ENCODE results near the gene MCMBP.
"Not testable (repeated sequence)": the region's sequence is repeated elsewhere in the genome, so short reads cannot be mapped to it uniquely, and the experiment has no call there.

Gene MCMBP

DNA sequence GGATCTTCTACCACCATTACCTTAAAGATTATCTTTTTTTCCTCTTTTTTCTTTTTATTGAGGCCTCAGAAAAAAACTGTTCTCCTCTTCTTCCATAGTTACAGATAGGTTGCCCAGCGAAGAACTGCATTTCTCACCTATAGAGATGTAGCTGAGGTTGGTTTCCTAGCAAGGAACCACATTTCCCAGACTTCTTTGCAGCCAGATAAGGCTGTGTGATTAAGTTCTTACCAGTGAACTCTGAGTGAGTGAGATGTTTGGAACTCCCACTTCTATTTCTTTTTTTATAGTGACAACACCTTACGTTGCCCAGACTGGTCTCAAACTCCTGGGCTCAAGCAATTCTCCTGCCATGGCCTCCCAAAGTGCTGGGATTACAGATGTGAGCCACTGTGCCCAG, 5.9 kb upstream of the MCMBP start:
- DNase-seq (ENCODE audit: low read depth), result no peak

DNA sequence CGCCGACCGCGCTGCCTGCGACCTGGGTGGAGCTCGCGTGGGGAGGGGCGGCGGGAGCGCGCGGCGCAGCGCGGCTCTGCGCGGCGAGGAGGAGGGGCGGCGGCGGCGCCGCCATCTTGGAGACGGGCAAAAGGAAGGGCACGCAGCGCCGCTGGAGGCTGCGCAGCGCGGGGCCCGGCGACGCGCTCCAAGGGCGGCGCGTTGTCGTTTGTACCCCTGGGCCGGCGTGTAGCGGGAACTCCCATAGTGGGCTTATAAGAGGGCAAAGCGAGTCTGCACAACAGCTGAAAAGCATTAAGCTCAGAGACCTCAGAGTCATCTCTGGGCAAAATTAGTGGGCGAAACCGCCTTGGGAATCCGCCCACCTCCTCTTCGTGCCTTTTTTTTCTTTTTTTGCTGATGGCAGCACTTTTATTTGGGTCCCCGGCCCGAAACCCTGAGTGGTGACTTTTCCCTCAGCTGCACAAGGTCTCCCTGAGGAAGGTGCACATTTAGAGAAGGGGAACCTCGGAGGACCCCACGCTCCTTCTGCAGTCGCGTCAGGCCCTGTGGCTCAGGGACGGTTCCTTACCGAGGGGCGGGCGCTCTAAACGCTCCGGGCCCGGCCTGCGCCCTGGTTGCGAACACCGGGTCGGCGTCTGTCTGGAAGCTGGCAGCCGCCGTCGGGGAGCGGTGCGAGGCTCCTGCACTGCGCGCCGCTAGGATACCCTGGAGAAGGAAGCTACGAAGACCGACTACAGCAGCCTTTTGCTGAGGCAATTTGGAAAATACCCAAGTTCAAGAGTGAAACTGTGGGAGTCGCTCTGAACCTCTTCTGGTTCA, 428 bp upstream of the MCMBP start:
- DNase-seq (ENCODE audit: low read depth), result no peak

DNA sequence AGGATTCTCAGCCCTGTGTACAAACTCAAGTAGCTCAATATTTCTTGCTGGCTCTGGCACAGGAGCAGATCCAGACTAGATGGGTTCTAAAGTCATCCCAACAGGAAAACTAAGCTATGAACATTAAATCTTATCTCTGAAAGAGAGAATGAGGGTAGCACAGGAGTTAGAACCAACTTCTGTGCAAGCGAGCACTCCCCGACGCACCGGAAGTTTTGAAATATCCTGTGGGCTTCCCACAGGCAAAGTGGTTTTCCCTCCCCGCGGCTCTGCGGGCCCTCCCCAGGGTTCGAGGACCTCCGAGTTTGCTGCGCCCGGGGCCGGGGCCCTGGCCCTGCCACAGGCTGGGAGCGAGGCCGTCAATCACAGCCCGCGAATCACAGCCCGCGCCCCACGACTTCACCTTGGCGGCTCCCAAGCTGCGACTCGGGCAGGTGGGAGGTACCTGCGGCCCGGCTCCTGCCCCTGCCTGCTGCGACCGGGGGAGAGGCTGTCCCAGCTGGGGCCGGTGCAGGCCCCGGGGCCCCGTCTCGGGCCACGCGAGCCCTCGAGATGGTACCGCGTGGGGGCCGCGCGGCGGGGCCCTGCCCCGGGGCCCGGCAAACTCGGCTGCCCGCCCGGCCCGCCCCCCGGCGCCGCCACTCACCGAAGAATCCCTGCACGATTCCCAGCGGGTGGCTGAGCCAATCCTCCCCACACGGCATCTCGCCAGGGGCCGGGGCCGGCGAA, 598 bp downstream of the MCMBP start:
- DNase-seq (ENCODE audit: low read depth), result no peak

DNA sequence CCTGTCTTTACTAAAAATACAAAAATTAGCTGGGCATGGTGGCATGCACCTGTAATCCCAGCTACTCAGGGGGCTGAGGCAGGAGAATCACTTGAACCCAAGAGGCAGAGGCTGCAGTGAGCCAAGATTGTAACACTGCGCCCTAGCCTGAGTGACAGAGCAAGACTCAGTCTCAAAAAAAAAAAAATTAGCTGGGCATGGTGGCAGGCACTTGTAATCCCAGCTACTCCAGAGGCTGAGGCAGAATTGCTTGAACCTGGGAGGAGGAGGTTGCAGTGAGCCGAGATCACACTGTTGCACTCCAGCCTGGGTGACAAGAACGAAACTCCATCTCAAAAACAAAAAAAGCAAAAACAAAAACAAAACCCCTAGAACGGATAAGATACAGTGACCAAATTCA, 3.2 kb downstream of the MCMBP start:
- not testable (repeated sequence) for DNase-seq (ENCODE audit: low read depth)

DNA sequence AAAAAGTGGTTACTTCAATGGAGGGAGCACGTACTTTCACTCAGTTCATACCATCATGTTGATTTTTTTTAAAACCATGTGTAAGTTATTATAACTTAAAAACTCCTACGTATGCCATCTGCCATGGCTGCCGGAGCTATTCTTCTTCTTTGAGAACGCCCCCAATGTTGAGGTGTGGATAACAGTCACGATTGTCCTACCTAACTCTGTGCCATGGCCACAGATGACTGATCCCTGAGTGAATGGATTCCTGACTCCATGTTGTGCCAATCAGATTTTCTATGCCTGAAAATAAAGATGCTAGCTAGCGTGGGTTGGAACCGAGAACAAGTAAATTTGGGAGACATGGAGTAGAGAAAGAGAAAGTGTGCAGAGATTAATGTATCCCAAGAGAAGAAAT, 5.3 kb downstream of the MCMBP start:
- no peak for DNase-seq (ENCODE audit: low read depth)

DNA sequence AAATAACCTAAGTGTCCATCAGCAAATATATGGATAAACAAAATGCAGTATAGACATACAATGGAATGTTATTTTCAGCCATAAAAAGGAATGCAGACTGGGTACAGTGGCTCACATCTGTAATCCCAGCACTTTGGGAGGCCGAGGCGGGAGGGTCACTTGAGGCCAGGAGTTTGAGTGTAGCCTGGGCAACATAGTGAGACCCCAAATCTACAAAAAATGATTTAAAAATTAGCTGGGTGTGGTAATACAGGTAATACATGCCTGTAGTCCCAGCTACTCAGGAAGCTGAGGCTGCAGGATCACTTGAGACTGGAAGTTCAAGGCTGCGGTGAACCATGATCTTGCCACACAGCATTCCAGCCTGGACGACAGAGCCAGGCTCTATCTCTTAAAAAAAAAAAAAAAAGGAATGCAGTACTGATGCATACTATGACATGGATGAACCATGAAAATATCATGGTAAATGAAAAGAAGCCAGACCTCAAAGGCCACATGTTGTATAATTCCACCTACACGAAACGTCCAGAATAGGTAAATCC, 6.9 kb downstream of the MCMBP start:
- no peak for DNase-seq (ENCODE audit: low read depth)

DNA sequence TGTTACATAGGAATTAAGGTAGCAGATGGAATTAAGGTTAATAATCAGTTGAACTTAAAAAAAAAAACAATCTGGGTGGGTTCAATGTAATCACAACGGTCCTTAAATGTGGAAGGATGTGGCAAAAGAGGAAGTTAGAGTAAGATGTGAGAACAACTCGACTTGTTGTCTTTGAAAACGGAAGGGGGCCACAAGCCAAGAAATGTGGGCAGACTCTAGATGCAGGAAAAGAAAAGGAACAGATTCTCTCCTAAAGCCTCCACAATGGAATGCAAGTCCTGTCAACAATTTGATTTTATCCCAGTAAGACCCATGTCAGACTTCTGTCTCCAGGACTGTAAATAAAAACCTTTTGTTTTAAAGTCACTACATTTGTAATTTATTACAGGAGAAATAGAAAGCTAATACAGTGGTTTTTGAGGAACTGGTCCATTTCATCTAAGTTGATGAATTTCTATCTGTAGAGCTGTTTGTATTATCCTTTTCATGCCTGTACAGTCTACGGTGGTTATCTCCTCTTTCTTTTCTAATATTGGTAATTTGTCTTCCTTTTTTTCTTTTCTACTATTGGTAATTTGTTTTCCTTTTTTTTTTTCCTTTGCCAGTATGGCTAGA, 8.6 kb downstream of the MCMBP start:
- no peak for DNase-seq (ENCODE audit: low read depth)

DNA sequence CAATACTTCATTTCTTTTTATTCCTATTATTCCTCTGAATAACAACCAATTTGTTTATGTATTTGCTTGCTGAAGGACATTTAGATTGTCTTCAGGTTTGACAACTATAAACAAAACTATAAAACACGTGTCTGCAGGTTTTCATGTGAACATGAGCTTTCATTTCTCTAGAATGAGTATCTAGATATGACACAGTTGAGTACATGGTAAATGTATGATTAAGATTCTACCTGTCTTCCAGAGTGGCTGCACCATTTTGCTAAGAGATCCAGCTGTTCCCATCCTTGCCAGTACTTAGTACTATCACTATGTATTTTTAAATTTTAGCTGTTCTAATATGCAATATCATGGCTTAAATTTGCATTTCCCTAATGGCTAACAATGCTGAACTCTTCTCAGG, 10.1 kb downstream of the MCMBP start:
- DNase-seq (ENCODE audit: low read depth), result no peak

DNA sequence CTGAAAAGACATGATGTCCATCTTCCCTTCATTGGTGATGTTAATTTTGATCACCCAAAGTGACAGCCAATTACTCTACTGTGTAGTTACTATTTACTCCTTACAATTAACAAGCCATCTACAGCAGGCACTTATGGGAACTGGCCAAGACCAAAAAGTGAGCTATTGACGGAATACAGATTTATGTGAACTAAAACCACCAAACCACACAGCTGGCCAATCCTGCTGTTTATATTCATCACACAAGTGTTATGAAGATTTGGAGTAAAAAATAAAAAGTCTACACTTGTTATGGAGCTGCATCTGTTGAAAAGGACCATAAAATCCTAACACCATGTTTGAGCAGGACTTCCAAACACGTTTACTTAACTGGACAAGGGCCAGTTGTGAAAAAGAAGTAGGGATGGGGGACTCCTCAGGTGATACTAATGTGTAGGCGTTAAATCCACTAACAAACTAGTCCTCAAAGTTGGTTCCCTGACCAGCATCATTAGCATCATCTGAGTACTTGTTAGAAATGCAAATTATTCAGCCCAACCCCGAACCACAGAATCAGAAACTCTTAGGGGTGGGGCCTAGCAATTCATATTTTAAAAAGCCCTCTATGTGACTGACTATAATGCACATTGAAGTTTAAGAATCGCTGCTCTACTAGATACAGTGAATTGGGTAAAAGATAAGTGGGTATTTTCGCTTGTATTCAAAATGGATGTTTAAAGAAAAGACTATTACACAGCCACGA, 11.6 kb downstream of the MCMBP start:
- no peak for DNase-seq (ENCODE audit: low read depth)

DNA sequence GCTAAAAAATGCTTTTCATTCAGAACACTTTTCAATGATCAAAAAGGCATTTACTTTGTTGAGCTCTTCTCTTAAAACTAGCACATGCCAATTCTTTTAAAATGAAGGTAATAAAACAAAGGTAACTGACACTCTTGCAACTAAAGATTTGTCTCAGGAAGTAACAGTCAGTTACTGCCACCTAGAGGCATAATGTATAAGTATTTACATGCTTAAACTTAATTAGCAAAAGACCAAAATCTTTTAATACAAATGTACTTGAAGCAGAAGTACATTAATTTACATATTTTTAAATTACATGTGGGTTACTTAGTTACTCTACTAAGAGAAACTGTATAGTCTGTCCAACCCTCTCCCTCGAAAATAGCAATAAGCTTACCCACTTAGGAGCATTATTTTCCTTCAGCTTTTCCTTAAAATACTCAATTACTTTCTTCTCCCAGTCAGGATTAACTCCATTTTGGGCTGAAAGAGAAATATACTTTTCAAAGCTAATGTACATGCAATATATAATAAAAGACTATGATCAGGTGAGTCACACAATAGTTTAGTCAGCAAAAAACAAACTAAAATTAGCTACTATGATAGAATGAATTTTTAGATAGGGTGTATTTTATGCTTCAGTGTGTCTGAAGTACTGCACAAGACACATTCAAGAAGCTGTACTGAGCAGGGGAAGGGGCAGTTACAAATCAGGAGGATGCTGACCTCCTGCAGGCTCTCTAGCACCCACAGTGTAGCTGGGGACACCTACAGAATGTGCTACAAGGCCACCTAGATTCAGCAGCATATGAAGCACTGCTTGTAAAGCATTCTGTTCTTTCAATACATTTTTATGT, 13.0 kb downstream of the MCMBP start:
- DNase-seq (ENCODE audit: low read depth), result no peak

DNA sequence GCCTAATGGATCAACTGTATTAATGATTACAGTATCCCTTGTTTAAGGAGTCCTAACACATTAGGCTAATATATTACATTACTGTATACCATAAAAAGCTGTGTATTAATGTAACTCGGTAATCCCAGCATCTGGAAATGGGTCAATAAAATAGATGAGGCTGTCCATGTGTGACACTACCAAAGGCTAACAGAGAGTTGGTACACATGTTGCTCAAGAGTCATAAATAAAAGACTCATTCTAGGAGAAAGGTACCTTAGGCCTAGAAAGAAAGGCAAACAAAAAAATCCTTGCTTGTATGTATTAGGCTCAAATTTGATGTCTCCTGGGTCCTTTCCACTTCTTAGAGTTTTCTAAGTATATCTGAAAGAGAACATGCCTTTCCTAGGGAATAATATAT, 14.6 kb downstream of the MCMBP start:
- no peak for DNase-seq (ENCODE audit: low read depth)

DNA sequence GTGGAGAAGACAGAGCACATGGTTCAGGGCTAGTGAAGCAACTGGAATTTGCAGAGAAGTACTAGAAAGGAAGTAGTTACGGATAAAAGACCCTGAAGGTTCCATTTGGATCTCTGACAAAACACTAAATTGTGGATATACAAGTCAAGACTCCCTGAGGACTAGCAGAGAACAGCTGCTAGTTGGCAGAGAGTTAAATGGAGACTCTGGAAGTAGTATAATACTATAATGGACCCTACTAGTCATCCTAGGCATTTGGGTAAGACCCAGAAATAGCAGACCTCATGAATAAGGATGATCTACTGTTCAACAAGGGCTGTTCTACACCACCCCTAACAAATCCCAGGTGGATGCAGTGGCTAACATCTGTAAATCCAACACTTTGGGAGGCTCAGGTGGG, 19.1 kb downstream of the MCMBP start:
- DNase-seq (ENCODE audit: low read depth), result no peak

DNA sequence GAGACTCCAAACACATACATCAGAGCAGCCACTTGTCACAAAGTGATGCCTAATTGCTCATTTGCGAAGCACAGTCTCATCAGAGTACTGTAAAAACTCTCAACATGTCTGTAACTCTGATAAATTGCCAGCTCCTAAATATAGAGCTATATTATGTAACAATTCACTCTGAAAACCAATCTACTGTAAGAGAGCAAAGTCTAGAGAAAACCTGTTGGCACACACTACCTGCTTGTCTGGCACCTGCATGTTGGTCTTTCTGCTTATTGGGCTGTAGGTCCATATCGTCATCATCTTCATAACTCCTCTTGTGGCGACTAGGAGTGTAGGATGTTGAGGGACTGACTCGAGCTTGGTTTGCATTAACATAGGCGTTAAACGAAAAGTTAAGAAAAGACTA, 19.8 kb downstream of the MCMBP start:
- DNase-seq (ENCODE audit: low read depth), result no peak

DNA sequence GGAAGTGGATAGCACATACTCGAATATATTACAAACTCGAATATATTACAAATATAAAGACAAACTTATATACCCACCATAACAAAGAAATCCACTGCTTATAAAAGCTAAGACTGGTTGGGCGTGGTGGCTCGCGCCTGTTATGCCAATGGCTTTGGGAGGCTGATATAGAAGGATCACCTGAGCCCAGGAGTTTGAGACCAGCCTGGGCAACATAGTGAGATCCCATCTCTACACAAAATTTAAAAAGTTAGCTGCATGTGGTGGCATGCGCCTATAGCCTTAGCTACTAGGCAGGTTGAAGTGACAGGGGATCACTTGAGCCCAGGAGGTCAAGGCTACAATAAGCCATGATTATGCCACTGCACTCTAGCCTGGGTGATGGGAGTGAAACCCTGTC, 20.4 kb downstream of the MCMBP start:
- no peak for DNase-seq (ENCODE audit: low read depth)

DNA sequence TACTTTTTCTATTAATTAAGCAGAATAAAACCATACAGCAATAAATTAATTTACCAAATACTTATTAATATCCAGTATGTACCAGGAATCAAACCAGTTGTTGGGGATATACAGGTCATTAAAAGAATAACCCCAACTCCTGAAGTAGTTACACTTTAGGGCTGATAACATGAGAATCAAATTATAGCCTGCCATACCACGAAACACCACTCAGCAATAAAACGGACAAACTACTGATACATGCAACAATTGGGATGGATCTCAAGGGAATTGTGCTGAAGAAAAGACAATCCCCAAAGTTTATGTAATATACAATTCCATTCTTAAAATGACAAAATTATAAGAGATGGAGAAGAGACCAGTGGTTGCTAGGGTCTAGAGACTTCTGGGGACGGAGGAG, 22.7 kb downstream of the MCMBP start:
- no peak for DNase-seq (ENCODE audit: low read depth)

DNA sequence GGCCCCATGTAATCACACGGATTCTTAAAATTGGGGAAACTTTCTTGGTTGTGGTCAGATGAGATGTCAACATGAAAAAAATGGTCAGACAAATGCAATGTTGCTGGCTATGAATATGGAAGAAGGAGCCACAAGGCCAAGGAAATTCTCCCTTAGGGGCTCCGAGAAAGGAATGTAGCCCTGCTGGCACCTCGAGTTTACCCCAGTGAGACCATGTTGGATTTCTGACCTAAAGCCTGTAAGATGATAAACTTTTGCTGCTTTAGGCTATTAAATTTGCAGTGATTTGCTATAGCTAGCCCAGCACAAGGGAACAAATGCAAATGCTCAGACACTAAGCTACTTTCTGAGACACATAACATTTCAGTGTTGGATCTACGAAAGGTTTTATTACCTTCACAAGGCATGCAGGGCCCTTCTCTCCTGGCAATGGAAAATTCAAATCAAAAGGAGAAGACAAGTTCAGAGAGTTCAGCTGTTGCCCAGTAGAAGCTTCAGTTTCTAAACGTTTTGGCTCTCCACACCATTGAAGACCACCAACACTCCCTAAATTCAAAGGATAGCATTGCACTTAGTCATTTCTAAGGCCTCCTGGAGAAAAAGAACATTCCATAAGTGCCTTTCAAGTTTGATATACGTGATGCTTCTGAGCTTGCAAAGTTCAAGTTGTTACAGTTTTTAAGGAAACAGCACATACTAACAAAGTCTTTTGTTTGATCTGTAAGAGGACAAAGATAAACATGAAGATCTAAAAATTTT, 23.4 kb downstream of the MCMBP start:
- DNase-seq (ENCODE audit: low read depth), result peak; percentile 79

DNA sequence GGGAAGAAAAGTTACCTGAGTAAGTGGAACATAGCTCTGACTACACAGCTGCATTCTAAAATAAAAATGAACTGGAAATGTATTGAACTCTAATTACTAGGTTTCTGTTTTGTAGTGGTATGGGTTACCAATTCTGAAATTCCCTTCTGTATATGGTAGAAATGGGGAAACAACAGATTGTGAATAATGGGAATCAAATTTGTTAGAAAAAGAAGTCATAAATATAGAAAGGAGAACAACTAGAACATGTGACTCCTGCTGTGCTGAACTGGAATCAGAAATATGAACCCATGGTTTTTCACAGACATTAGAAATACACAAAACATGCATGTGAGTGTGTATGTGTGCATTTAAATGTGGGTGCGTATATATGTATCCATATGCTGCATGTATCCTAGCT, 27.0 kb downstream of the MCMBP start:
- DNase-seq (ENCODE audit: low read depth), result no peak

DNA sequence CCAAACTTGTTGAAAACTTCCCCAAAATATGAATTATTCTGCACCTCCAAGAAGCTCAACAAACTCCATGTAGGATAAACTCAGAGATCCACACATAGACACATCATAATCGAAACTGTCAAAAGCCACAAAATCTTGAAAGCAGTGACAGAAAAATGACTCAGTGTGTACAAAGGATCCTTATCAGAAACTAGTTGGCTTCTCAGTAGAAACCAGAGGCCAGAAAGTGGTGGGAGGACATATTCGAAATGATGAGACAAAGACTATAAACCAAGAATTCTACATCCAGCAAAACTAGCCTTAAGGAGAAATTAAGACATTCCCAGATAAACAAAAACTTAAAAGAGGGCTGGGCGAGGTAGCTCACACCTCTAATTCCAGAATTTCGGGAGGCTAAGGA, 38.5 kb downstream of the MCMBP start:
- DNase-seq (ENCODE audit: low read depth), result no peak

DNA sequence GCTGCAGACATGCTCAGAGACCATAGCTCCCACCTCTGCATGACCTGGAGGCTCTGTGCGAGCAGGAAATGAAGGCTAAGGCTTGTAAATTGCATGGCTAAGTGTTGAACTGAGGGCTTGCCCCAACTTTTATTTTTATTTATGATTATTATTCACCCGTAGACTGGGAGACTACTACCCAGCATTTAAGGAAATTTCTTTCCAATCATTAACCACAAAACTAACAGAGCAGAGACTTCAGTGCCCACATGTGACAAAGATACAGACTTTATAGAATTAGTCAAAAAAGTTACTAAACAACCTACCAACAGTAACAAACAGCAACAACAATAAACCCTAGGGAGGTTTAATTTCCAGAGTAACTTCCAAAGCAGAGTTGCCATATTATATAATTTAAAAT, 39.7 kb downstream of the MCMBP start:
- DNase-seq (ENCODE audit: low read depth), result no peak

DNA sequence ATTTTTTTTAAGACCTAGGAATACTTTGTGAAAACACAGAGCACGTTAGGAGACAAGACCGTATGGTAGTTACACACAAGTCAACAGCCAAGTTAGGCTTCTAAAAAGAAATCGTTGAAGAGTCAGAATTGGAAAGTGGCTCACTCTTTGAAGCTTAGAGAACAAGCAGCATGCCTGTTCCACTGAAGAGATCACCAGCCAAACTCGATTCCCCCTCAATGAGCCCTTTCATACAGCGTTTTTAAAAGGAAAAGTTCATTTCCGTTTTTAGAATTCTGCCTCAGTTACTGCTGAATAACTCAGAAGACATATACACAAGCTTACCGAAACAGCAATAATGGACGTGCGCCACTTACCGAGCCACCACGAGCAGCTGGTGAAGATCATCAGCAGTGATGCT, 41.0 kb downstream of the MCMBP start:
- DNase-seq (ENCODE audit: low read depth), result no peak

DNA sequence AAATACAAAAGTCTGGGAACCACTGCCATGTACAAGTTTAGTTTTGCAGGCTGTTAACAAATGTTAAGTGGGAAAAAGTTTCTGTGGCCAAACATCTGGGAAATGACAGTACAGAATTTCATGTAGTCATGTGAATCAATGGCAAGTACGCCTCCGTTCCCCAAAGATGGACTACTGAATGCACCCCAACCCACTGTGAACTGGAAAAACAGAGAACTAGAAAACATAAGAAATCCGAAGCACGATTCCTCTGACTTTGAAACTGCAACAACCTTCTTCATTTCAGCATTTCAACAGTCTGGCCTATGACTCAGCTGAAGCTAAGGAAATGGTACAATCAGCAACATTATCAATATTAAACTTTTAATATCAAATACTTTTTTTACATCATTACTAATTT, 41.8 kb downstream of the MCMBP start:
- DNase-seq (ENCODE audit: low read depth), result no peak
